ENCODE measurements around the gene NKX1-1.
"Not testable (repeated sequence)": the region's sequence is repeated elsewhere in the genome, so short reads cannot be mapped to it uniquely, and the experiment has no call there.

Gene NKX1-1

DNA sequence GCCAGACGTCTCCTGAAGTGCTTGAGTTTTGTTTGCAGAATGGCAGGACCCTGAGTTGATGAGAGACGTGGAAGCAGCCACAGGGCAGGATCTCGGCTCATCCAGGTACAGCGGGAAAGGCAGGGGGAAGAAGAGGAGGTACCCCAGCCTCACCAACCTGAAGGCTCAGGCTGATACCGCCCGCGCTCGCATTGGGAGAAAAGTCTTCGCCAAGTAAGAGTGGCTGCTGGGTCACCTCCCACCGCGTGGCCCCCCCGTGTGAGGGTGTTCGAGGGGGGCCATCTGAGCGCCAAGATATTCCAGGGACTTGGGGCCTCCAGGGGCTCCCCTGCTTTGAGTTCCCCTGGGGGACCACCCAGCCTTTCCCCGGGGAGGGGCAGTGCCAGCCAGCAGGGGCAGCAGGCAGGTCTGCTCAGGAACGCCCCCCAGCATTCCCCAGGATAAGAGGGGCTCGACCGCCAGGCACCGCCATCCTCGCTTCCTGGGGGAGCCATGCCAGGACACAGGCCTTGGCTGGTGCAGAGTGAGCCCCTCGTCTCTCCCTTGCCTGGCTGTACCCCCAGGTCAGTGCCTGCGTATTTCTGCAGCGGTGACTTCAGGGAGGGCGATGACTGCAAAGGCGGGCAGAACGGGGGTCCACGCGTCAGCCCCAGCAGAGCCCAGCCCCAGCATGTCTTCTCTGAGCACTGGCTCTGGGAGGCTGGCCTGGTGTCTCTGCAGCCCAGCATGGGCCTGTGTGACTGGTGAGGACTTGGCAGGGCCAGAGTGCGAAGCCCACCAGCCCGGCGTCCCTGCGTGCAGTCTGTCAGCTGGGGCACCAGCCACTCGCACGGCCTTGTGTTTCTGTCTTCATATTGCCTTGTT is 22.3 kb downstream of the NKX1-1 start:
- no peak for DNase-seq

DNA sequence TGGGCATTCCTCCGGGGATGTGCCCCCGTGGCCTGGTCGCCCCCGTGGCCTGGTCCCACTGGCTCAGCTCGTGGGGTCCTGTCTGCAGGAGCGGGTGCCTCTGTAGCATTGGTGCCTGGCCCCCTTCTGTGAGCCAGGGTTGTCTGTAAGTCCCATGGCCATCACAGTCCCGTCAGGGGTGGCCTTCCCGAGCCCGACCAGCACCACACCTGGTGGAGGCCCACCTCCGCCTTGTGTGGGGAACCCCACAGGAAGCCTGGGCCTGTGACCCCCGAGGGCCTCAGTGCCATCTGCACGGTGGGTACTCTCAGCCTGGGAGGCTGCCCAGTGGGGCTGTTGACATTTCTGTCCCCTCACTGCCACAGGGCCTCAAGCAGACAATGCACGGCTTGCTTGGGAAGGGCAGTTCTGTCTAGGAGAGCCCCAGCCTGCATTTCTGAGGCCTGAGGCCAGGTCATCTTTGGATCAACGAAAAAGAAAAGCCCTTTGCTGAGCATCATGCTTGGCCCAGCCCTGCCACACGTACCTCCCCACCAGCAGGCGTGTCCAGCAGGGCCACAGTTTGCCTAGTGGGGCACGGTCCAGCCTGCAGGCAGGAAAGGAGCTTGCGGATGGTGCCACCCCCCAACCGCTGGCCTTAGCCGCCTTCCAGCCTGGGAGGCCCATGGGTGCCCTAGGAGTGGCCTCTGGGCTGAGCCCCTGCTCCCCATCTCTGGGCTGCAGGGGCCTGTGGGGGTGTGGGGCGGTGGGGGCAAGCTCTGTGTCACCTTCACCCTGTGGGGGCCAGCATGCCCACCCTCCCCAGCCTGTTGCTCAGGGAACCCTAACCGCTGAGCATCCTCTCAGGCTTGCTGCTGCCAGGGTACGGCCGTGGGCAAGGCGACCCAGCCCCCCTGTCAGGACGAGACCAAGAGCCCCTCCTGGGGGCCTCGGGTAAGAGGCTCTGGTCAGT is 23.2 kb downstream of the NKX1-1 start:
- DNase-seq = no peak

DNA sequence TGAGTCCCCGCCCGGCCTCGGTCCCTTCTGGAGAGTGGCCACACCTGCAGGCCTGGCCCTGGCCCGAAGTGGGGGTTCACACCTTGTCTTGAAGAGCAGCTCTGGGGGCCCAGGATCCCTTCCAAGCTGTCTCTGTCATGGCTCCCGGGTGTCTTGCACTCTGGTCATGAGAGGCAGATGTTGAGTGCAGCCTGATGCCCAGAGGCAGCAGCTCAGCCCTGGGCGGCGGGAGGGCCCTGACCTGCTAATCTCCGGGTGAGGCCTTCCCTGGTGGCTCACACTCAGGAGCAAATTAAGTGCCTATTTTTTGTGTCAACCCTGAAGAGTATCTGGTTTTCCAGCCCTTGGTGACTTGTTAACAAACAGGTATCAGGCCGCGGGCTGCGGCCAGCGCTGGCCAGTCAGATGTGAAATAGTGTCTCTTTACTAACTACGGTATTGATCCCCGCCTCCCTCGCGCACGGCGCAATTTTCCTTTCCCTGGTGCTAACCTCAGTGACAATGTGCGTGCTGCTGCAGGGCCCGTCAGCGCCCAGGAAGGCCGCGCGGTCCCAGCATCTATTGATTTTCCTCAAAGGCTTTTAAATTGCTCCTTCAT is 24.2 kb downstream of the NKX1-1 start:
- no peak for DNase-seq

DNA sequence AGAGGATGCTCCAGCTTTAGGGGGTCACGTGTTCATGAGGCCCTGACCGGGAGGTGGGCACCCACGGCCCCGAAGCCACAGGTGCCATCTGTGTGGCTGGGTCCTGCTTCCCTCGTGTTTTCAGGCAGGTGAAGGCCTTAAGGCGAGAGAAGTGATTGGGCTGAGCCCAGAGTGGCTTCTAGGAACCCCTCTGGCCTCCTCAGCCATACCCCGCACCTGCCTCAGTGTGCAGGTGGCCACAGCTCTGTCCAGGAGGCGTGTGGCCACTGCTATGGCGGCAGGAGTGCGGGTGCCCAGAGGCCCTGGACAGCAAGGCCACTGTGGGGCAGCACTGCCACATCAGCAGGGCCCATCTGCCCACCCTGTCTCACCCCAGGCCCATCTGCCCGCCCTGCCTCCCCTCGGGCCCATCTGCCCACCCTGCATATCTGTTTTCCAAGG is 25.0 kb downstream of the NKX1-1 start:
- DNase-seq = no peak

DNA sequence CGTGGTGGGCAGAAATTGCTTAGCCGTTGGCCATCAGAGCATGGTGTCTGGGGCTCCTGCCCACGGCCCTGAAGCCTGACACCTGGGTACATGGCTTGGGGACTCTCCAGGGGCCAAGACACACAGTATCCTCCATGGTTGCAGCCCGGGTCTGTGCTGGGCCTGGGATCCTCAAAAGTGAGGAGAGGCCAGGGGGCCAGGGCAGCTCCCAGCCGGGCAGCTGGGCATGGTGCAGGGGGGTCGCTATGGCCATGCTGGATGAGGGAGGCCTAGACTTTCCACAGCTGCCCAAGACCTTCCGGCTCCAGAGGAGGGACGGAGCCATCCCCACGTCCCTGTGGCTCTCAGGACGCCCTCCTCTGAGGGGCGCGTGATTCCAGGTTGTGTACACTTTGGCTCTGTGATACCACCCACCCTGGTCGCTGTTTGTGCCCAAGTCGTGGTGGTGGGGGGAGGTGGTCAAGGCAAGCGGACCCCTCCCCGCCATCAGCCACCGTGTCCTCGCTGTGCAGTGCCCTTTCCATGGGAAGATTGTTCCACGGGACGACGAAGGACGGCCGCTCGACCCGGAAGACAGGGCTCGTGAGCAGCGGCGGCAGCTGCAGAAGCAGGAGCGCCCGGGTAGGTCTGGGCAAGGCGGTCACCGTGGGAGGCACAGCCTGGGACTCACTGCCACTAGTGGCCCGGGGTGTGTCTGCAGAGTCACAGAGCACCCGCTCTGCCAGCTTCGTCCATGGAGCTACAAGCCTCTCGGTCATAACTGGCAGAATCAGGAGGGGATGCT is 25.7 kb downstream of the NKX1-1 start:
- no peak for DNase-seq

DNA sequence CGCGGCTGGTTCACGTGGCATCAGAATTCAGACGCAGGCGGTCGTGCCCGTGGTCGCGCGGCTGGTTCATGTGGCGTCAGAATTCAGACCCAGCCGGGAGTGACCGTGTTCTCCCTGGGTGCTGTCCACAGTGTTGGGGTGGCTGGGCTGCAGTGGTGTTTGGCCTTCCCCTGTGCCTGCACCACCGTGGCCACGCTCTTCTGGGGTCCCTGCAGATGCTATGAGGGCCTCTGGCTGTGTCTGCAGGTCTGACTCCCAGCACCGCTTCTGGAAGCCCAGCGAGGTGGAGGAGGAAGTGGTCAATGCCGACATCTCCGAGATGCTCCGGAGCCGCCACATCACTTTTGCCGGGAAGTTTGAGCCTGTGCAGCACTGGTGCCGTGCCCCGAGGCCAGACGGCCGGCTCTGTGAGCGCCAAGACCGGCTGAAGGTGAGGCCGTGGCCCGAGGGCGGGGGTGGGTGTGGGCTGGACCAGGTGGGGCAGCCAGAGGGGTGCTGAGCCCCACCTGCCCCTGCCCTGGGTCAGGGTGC is 26.4 kb downstream of the NKX1-1 start:
- DNase-seq = no peak

DNA sequence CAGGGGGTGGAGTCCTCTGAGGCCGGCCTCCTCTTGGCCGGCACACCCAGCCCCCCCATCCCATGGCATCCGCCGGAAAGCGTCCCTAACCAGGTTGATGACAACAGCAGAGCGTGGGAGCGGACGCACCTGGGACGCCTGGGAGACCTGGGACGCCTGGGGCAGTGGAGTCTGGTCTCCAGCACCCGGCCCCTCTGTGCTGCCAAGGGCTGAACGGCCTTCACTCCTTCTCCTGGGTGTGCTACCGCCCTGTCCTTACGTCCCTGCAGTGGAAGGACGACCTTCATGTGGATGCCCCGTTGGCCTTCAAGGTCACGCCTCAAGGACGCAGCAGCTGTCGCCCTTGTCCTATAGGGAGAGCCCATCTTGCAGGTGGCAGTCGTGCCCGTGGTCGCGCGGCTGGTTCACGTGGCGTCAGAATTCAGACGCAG is 26.9 kb downstream of the NKX1-1 start:
- no peak for DNase-seq

DNA sequence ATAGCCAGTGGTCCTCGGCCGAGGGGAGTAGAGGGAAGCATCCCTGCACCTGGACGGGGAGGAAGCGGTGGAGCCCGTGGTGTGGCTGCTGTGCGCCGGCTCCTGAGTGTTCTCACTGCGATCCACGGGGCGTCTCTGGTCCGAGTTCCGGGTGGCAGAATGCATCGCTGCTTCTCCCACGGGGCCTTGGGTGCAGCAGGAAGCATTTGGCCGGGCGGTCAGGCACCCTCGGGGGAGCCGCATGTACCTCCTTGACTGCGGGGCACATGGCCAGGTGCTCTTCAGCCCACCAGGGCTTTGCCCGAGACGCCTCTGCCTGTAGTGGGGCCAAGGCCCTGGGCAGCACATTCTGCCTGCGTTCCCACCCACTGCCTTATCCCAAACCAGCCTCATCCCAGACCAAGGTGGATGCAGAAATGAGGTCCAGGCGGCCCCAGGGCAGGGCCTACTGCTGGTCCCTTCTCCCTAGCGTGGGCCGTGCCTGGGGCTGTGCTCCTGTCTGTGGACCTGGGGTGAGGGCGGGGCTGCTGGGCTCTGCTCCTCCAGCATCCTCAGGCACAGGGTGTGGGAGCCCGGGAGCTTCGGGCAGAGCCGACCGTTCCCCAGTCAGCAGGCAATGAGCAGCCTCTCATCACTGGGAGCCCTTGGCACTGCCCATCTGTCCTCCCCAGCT is 27.5 kb downstream of the NKX1-1 start:
- no peak for DNase-seq

DNA sequence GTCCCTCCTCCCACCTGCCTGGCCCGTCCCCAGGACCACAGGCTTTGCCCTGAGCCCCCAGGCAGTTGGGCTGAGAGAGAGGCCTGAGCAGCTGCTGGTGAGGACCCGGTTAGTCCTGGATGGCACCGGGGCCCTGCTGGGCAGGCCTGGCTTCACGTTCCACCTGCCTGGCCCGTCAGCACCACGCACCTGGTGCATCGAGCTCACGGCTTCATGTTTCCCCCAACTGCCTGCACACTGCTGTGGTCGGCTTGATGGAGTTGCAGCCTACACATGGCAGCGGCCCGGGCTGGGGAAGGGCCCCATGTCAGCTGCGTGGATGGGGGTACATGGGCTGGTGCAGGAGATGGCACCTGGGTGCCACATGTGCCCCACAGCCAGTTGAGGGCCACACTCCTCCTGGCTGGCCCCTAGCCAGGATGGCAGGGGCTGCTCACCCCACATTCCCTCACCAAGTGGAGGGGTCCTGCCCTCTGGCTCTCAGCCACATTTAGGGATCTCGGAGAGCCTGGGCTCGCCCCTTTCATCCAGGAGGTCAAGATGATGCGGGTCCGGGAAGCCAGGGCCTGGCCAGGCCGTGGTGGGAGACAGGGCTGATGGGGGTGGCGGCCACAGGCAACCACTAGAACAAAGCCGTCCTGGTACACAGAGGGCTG is 28.5 kb downstream of the NKX1-1 start:
- no peak for DNase-seq

DNA sequence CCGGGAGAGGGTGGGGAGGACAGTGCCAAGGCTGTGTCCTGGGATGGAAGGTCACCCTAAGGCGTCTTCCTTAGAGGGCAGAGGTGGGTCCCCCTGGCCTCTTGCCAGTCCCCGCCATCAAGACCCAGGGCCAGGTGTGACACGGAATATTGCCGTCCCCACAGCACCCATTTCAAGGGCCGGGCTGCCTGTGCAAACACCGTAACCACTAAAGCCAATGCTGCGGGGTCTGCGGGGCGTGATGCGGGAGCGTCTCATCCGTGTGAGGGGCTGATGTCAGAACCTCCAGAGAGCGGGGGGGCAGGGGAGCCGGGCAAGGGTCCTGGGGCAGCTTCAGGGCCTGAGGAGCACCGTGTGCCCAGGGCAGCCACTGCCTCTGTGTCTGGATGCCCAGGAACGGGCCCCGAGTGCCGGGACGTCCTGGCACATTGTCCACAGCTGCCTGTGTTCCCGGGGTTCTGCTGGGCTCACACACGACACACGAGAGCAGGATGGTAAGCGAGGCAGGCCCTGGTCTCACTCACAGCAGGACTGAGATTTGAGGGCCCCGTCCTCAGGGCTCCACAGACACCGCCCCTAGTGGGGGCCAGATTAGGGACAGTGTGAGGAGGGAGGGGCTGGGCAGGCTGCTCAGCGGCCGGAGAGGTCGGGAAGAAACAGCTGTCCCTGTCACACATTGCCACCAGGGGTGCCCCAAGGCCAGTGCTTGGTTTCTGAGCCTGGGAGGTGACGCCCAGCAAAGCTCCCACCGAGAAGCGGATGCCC is 29.2 kb downstream of the NKX1-1 start:
- DNase-seq = no peak

DNA sequence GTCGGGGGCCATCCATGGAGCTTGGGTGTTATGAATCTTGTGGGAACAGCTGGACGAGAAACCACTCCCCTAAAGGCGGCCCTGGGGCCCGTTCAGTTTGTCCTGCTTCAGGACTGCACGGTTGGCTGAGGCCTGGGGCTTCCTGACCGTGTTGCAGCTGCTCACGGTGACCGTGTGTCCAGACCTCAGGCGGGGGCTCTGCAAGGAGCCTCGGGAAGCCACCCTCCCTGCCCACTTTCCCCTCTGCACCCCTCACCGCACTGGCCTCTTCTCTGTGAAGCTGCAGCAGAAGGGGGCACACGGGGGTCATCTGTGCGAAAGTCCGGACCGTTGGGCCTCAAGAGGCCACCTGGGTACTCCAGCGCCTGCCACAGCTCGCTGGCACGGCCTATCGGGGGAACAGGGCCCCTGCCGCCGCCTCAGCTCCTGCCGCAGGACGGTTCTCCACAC is 29.8 kb downstream of the NKX1-1 start:
- no peak for DNase-seq

DNA sequence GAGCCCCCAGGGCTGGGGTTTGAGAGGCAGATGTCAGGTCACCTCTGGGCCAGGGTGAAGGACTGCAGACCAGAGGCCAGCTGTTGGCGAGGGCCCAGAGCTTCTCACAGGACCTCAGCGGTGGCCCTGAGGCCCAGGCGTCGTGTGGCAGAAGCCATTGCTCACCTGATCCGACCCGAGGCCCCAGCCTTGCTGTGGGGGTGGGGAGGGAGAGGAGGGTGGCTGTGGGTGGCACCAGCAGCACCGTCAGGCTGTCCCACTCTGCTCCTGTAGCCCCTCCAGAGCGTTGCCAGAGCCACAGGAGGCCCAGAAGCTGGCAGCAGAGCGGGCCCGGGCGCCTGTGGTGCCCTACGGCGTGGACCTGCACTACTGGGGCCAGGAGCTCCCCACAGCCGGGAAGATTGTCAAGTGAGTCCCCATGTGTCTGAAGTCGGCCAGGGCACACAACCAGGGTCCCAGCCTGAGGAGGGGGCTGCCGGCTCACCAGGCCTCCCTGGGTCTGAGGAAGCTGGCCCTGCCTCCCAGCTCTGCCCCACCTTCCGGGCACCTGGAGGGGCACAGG is 30.4 kb downstream of the NKX1-1 start:
- no peak for DNase-seq

DNA sequence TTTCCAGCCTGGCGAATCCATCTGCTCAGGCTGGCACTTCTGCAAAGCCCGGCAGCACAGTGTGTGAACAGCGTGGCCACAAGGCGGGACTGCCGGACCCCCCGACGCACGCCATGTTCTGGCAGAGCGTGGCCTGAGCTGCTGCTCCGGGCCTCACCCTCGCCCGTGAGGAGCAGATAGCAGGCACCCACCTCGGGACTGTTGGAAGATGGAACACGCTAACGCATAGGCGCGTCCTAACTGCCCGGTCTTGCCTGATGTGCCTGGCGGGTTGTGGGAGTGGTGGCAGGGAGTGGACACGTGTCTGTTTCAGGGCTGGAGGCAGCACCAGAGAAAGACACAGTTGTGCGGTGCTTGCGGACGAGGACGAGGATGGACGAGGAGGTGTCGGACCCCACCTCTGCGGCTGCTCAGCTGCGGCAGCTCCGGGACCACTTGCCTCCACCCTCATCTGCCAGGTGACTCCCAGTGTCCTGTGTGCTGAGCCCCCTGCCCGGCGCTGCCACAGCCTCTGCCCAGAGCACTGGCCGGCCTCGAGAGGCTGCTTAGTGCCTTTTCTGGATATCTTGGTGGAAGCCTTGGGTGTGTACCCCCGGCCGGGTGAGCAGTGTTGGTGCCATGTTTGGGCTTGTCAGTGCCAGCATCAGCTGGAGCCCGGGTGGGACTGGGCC is 31.1 kb downstream of the NKX1-1 start:
- no peak for DNase-seq

DNA sequence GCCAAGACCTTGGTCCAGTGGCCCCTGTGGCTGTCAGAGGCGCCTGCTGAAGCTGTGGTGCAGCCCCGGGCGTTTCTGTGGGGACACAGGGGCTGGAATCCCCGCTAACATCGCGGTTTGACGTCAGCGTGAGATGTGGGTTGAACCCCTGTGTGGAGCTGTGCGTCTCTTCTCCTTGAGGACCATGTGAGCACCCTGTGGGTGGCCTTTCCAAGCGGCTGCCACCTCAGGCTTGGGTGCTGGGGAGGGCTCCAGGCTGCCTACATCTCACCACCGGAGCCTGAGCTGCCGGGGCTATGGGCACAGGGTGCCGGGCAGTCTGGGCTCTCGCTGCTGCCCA is 31.6 kb downstream of the NKX1-1 start:
- no peak for DNase-seq

DNA sequence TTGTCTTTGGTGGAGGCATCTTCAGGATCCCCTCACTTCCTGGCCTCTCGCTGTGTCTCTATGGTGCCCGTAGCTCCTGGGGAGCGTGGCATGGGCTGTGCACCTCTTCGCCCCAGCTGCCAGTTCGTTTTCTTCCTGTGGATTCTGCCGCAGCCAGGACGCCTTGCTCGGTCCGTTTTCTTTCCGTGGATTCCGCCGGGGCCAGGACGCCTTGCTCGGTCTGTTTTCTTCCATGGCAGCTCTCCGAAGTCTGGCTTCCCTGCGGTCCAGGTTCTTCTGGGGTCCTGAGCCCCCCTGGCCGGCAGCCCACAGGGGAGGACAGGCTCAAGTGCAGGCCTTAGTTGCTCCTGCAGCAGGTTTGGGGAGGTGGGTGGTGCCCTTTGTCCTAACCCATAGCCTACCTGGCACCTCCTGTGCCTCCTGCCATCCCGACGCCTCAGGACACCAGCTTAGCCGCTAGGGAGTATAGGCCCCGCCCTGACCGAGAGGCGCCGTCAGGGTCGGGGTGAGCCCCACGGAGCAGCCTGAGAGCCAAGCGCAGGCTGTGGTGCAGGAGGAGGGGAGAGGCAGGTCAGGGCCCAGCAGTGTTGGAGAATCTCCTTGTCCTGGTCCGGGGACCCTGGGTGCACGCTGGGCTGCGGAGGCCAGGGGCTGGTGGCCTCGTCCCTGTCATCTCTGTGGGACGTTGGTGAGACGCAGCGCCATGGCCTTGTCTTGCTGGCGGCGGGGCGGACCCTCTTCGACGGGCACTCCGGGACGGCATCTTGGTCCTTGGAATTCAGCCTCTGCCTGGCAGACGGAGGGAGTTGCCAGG is 32.1 kb downstream of the NKX1-1 start:
- DNase-seq = no peak

DNA sequence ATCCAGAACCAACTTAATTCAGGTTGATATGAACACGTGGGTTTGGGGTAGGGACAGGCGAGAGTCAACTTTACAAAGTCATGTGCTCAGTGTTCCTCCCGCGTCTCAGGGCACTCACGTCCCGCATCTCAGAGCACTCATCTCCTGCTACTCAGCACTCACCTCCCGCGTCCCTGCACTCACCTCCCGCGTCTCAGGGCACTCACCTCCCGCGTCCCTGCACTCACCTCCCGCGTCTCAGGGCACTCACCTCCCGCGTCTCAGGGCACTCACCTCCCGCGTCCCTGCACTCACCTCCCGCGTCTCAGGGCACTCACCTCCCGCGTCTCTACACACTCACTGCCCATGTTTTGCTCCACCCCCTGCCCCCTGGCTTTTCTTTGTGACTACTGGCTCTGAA is 33.7 kb downstream of the NKX1-1 start:
- not testable (repeated sequence) for DNase-seq

DNA sequence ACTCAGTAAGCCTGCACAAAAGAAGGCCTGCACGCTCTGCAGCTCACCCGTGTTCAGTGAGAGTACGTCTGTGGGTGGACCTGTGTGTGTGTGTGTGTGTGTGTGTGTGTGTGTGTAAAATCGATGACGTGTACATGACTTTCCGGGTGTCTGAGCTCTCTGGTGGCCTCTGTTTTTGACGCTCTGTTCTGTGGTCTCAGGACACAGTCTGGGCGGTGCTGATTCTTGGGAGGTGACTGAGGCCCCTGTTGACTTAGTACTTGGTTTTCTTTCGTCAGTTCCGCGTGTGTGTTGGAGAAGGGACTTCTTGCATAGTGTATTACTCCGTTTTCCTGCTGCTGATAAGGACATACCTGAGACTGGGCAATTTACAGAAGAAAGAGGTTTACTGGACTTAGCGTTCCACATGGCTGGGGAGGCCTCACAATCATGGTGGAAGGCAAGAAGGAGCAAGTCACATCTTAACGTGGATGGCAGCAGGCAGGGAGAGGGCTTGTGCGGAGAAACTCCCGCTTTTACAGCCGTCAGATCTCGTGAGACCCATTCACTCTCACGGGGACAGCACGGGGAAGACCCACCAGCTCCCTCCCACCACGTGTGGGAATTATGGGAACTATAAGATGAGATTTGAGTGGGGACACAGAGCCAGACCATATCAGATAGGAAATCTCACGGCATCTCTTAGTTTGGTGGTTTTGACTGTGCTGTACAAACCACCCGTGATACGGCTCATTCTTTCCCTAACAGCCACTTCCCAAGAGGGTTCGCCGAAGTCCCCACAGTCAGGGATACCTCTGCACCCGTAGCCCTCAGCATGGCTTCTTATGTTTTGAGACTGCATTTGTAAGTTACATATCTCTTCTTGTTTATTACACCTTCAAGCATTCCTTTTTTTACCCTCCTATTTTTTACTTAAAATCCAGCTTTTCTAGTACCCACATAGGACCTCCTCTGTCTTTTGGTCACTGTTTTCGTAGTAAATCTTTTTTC is 34.8 kb downstream of the NKX1-1 start:
- no peak for DNase-seq

Measured in suppressor macrophage treated with lipopolysaccharide for 4 hours (primary cell).